Smooth muscle cell of the brain vasculature (primary cell): ENCODE measurements around the gene RAF1.
A peak's percentile ranks its signal among the peaks of the same experiment; 100 is the strongest.
"Not testable (repeated sequence)": the region's sequence is repeated elsewhere in the genome, so short reads cannot be mapped to it uniquely, and the experiment has no call there.

ENCODE experiments used
- DNase-seq: peaks from one replicate; pipeline ENCODE4 v3.0.0-alpha.2; 2012; ENCODE audit warnings: low read depth, low spot score

RAF1 gene

GRCh38 chr3:12560505-12561190 is 103.3 kb downstream of the RAF1 start:
- no peak for DNase-seq

- DNase-seq, result no peak
These were observed 104.4 kb downstream of the RAF1 start for GRCh38 chr3:12559520-12559919.

- no peak for DNase-seq
These were observed 105.2 kb downstream of the RAF1 start for GRCh38 chr3:12558706-12559105.

- DNase-seq, result no peak
These were observed 106.3 kb downstream of the RAF1 start for GRCh38 chr3:12557473-12558100.

GRCh38 chr3:12556690-12557472 is 107.0 kb downstream of the RAF1 start, which contains the start of gene MKRN2:
Gene MKRN2 (plus strand): TSS chr3:12557087. CDS start chr3:12557151, 64 bp downstream.
- peak; percentile 57 for DNase-seq

- no peak for DNase-seq
These were observed 107.6 kb downstream of the RAF1 start for GRCh38 chr3:12556314-12556689.

GRCh38 chr3:12553921-12554391 is 110.0 kb downstream of the RAF1 start:
- no peak for DNase-seq

- no peak for DNase-seq
These were observed 113.8 kb downstream of the RAF1 start for GRCh38 chr3:12549971-12550760.

- no peak for DNase-seq
These were observed 118.5 kb downstream of the RAF1 start, which contains the start of gene MKRN2OS for GRCh38 chr3:12545473-12545791. Gene MKRN2OS (minus strand): TSS chr3:12545499. CDS start chr3:12545464, 35 bp downstream.

GRCh38 chr3:12544652-12545472 is 119.1 kb downstream of the RAF1 start:
- no peak for DNase-seq

- not testable (repeated sequence) for DNase-seq
These were observed 120.4 kb downstream of the RAF1 start for GRCh38 chr3:12543497-12543896.

GRCh38 chr3:12541625-12542024 is 122.3 kb downstream of the RAF1 start:
- no peak for DNase-seq

GRCh38 chr3:12536423-12536822 is 127.5 kb downstream of the RAF1 start:
- DNase-seq, result no peak
